PC-9 (cell line): ENCODE results near the gene AHRR. TPM values are rescaled to one million over a fixed set of nuclear protein-coding genes. Genes with fewer than 3 reads are reported as not detected.

ENCODE experiments used
- BruUV-seq: library from RNA; stranded (reverse); fragments of 400-500 nt; replicated peaks from 2 replicates; lab custom pipeline; 2021; lab: Mats Ljungman, UMichigan
- CTCF ChIA-PET: fragments of 300-600 bp; sonication (Branson Sonifier 250); formaldehyde crosslinking; loops from one replicate; lab custom pipeline; 2022; ENCODE audit warnings: antibody characterized with exemption; lab: Charles Lee
- POLR2A ChIA-PET: fragments of 300-600 bp; sonication (Branson Sonifier 250); formaldehyde crosslinking; loops from one replicate; lab custom pipeline; 2022; ENCODE audit warnings: antibody characterized with exemption; ENCODE audit not compliant: unreplicated experiment; lab: Charles Lee
- DNase-seq, 2 experiments: peaks; one replicate each; pipeline versions ENCODE4 v3.0.0 to v3.0.0-alpha.2; 2015 to 2022; ENCODE audit warnings: mixed read lengths in 1 of 2
- H2AFZ ChIP-seq: fragments of 200-600 bp; sonication (generic); 2 replicates; pipeline ENCODE4 v1.8.1; 2017; ENCODE audit warnings: antibody characterized with exemption
- H3F3A ChIP-seq: fragments of 200-600 bp; sonication (generic); 2 replicates; pipeline ENCODE4 v1.8.1; 2017; ENCODE audit warnings: antibody characterized with exemption, mild to moderate bottlenecking, low read depth; ENCODE audit not compliant: insufficient read depth
- H3K27ac ChIP-seq: fragments of 200-600 bp; sonication (generic); 2 replicates; pipeline ENCODE4 v1.6.1; 2016; ENCODE audit warnings: mixed run types
- H3K27me3 ChIP-seq: fragments of 200-600 bp; sonication (generic); 2 replicates; pipeline ENCODE4 v1.6.1; 2016; ENCODE audit warnings: low read depth, mixed run types; ENCODE audit not compliant: insufficient read depth
- H3K36me3 ChIP-seq: fragments of 200-600 bp; sonication (generic); 2 replicates; pipeline ENCODE4 v1.6.1; 2016; ENCODE audit warnings: low read depth, mixed run types
- H3K4me1 ChIP-seq: fragments of 200-600 bp; sonication (generic); replicated peaks from 2 replicates; pipeline ENCODE4 v1.6.1; 2016; ENCODE audit warnings: mixed run types; ENCODE audit not compliant: insufficient read depth
- H3K4me2 ChIP-seq: fragments of 200-600 bp; sonication (generic); 2 replicates; pipeline ENCODE4 v1.6.1; 2017; ENCODE audit warnings: mixed run types
- H3K4me3 ChIP-seq: fragments of 200-600 bp; sonication (generic); 2 replicates; pipeline ENCODE4 v1.6.1; 2016; ENCODE audit warnings: mixed run types
- H3K79me2 ChIP-seq: fragments of 200-600 bp; sonication (generic); 2 replicates; pipeline ENCODE4 v1.6.1; 2017; ENCODE audit warnings: low read depth, mixed run types
- H3K9me2 ChIP-seq: fragments of 200-600 bp; sonication (generic); 2 replicates; pipeline ENCODE4 v1.8.1; 2017; ENCODE audit warnings: mild to moderate bottlenecking; ENCODE audit not compliant: insufficient read depth
- H3K9me3 ChIP-seq: fragments of 200-600 bp; sonication (generic); 2 replicates; pipeline ENCODE4 v1.8.1; 2016; ENCODE audit warnings: low read depth; ENCODE audit not compliant: insufficient read depth
- H4K20me1 ChIP-seq: fragments of 200-600 bp; sonication (generic); 2 replicates; pipeline ENCODE4 v1.8.1; 2017; ENCODE audit not compliant: insufficient read depth
- CTCF ChIP-seq: fragments of 200-600 bp; sonication (generic); conservative IDR thresholded peaks from 2 replicates; pipeline ENCODE4 v1.6.1; 2017; ENCODE audit warnings: mixed run types, antibody characterized with exemption, mild to moderate bottlenecking, moderate library complexity
- EZH2 ChIP-seq: fragments of 200-600 bp; sonication (generic); IDR thresholded peaks from 2 replicates; pipeline ENCODE4 v1.8.0; 2017; ENCODE audit warnings: antibody characterized with exemption, low read depth
- intact Hi-C: fragments of 100-400 bp; cut with micrococcal nuclease; formaldehyde crosslinking; loops from one replicate; pipeline ENCODE4 v1.10.0; 2022; ENCODE audit not compliant: unreplicated experiment
- total RNA-seq: library from RNA; stranded (reverse); gene quantifications from 2 replicates; pipeline ENCODE4 v1.2.3, GENCODE V29; 2021

Gene AHRR
- total RNA-seq, 1 experiment from 2014 or later, result 7.2 TPM

DNA sequence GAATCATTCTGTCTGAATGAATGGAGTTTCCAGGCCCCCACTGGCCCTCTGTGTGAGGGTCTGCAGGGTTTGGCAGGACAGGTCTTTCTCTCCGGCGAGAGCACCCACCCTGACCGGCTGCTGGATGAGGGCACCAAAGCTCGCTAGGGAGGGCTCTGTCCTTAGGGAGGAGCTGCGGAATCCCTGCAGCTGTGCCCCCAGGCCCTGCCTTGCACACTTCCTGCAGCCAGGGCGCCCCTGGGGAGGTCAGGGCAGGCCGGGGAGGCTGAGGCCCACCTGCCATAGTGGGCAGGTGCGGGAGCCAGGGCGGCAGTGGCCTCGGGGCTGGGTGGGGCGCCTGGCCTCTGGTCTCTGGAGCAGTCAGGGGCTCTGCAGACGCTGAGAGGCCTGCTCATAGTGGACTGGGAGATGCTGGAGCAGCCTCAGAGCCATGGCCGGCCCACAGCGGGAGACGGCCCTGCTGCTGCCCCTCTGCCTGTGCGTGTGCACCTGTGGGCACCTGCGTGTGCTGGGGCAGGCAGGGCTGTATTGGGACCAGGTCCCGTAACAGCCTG, 157.5 kb downstream of the AHRR start:
- BruUV-seq, result no TSS peak
- H3K27me3 ChIP-seq, result no peaks in the 10 kb centered on the region; the same call in 1 of the 2 replicates
- H3K36me3 ChIP-seq, result no peaks in the 10 kb centered on the region
- no peak overlapping the region for H3K4me3 ChIP-seq
- no peak overlapping the region for H3K27ac ChIP-seq
- H2AFZ ChIP-seq, result no peak overlapping the region
- intact Hi-C loops, result no loop called here
- H4K20me1 ChIP-seq, result peaks cover 13% of the 10 kb centered on the region
- peaks cover 12% of the 10 kb centered on the region for H3K4me1 ChIP-seq
- no peak for DNase-seq
- ChIA-PET POLR2A (no interaction called here), CTCF (no interaction called here)
- no peak for TF ChIP-seq CTCF
- TF ChIP-seq EZH2, result no peak
- no peak overlapping the region for H3K4me2 ChIP-seq
- no peaks in the 10 kb centered on the region for H3K79me2 ChIP-seq
- no peaks in the 10 kb centered on the region for H3K9me2 ChIP-seq
- no peaks in the 10 kb centered on the region for H3K9me3 ChIP-seq
- peaks cover 8% of the 10 kb centered on the region; the same call in 1 of the 2 replicates for H3F3A ChIP-seq

GRCh38 chr5:479566-480319, 158.2 kb downstream of the AHRR start:
- H3K9me3 ChIP-seq, result no peaks in the 10 kb centered on the region
- H2AFZ ChIP-seq, result no peak overlapping the region
- BruUV-seq, result no TSS peak
- no peak for DNase-seq
- TF ChIP-seq EZH2 (no peak), CTCF (no peak)
- peaks cover 8% of the 10 kb centered on the region; the same call in 1 of the 2 replicates for H3F3A ChIP-seq
- H3K36me3 ChIP-seq, result no peaks in the 10 kb centered on the region
- no peaks in the 10 kb centered on the region for H3K79me2 ChIP-seq
- no peaks in the 10 kb centered on the region; the same call in 1 of the 2 replicates for H3K27me3 ChIP-seq
- H3K4me3 ChIP-seq, result no peak overlapping the region
- no peak overlapping the region for H3K27ac ChIP-seq
- peaks cover 11% of the 10 kb centered on the region for H3K4me1 ChIP-seq
- ChIA-PET CTCF (no interaction called here), POLR2A (no interaction called here)
- H3K9me2 ChIP-seq, result no peaks in the 10 kb centered on the region
- peaks cover 13% of the 10 kb centered on the region for H4K20me1 ChIP-seq
- intact Hi-C loops, result no loop called here
- H3K4me2 ChIP-seq, result no peak overlapping the region

- Histone ChIP-seq H4K20me1 (peaks cover 4% of the 10 kb centered on the region; the same call in 1 of the 2 replicates), H3K4me1 (peaks cover 17% of the 10 kb centered on the region), H2AFZ (no peak overlapping the region), H3K4me2 (no peak overlapping the region), H3F3A (peaks cover 8% of the 10 kb centered on the region; the same call in 1 of the 2 replicates), H3K4me3 (no peak overlapping the region), H3K27me3 (no peaks in the 10 kb centered on the region; the same call in 1 of the 2 replicates), H3K27ac (no peak overlapping the region), H3K36me3 (no peaks in the 10 kb centered on the region), H3K79me2 (no peaks in the 10 kb centered on the region), H3K9me2 (no peaks in the 10 kb centered on the region), H3K9me3 (no peaks in the 10 kb centered on the region)
- POLR2A ChIA-PET, result no interaction called here
- CTCF ChIA-PET, result no interaction called here
- intact Hi-C loops, result no loop called here
- TF ChIP-seq CTCF (no peak), EZH2 (no peak)
- DNase-seq, result no peak
- BruUV-seq, result no TSS peak
Measured at GRCh38 chr5:481347-481746, 159.8 kb downstream of the AHRR start.
